Panc1 (cell line): ENCODE results near the gene ARHGEF28.

Source experiments
- CTCF ChIP-seq: fragments of 450-650 bp; IDR thresholded peaks from 2 replicates; pipeline ENCODE4 v1.5.1; 2017; ENCODE audit warnings: mild to moderate bottlenecking
- POLR2AphosphoS5 ChIP-seq: IDR thresholded peaks from 2 replicates; pipeline ENCODE4 v1.6.1; 2012; ENCODE audit warnings: mild to moderate bottlenecking, low read depth, low read length, moderate library complexity
- SIN3A ChIP-seq: IDR thresholded peaks from 2 replicates; pipeline ENCODE4 v1.6.1; 2012; ENCODE audit warnings: low read depth, mild to moderate bottlenecking, low read length, moderate library complexity, borderline replicate concordance; ENCODE audit not compliant: insufficient read depth
- TCF7L2 ChIP-seq: IDR thresholded peaks from 2 replicates; pipeline ENCODE4 v1.6.1; 2011; ENCODE audit warnings: mild to moderate bottlenecking, low read depth, low read length, inconsistent platforms

GRCh38 chr5:73732045-73732444, 106.0 kb downstream of the ARHGEF28 start:
- TF ChIP-seq TCF7L2 (no peak), CTCF (no peak), POLR2AphosphoS5 (no peak), SIN3A (no peak)
